ENCODE results near the gene PCYT2. TPM values are rescaled to one million over a fixed set of nuclear protein-coding genes. Genes with fewer than 3 reads are reported as not detected.
A peak's percentile ranks its signal among the peaks of the same experiment; 100 is the strongest.

The PCYT2 gene
- total and polyA plus RNA-seq, 2 donors, result 19.4 to 37.4 TPM

DNA sequence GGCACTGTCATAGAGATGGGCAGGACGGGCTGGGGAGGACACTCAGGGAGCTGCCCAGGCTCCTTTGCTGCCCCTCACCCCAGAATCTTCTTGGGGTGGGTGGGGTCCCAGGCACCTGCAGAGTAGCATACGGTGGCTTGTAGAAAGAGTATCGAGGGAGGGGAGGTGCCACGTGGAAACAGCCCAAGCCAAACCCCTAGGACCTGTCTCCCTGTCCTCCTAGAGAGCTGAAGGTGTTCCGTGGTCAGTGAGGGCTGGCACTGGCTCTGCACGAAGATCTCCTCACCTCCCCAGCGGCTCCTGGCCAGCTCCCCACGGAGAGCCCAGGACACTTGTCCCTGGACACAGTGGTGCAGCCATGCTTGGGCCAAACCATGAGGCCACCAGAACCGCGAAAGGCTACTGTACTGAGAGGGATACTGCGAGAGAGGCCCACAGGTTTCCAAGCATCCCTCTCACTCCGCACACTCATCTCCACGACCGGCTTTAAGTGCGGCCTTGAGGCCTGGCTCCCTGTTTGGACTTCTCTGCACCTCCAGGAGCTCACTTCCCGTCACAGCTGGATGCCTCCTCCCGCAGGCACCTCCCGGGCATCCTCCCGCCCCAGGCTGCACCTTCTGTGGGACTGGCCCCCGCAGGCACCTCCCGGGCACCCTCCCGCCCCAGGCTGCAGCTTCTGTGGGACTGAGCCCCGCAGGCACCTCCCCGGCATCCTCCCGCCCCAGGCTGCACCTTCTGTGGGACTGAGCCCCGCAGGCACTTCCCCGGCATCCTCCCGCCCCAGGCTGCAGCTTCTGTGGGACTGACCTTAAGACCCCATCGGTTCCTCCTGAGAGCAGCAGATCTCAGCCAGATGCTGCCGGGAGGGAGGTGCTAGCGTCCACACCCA lies 18.3 kb upstream of the PCYT2 start:
- Histone ChIP-seq H3K27ac (ENCODE audit: low read depth in 1 of 2, low read length in 1 of 2) (no peak overlapping the region), H3K9me3 (ENCODE audit: control insufficient read depth in 2 of 2, insufficient read depth in 1 of 2, low read length in 1 of 2) (peaks cover 0 to 8% of the 10 kb centered on the region in 2 donors), H3K36me3 (ENCODE audit: control insufficient read depth in 2 of 2, insufficient read depth in 2 of 2, low read length in 1 of 2) (no peaks in the 10 kb centered on the region), H3K27me3 (ENCODE audit: control insufficient read depth in 2 of 2, insufficient read depth in 1 of 2, low read length in 1 of 2) (peaks cover 20 to 47% of the 10 kb centered on the region in 2 donors), H3K4me1 (ENCODE audit: control insufficient read depth in 2 of 2, insufficient read depth in 2 of 2, low read length in 2 of 2) (peaks cover 24 to 44% of the 10 kb centered on the region in 2 donors), H3K4me3 (ENCODE audit: low read length in 2 of 2) (peak overlapping the region in 1 of 2 donors; percentile 27)
- DNase-seq (ENCODE audit: low read depth in 6 of 9, low spot score in 9 of 9), result no peak
- 94% methylated on average over 31 of the region's 31 CpGs for WGBS

GRCh38 chr17:81928544-81929252 lies 17.5 kb upstream of the PCYT2 start:
- no peaks in the 10 kb centered on the region for H3K36me3 ChIP-seq (ENCODE audit: control insufficient read depth in 2 of 2, insufficient read depth in 2 of 2, low read length in 1 of 2)
- 24% methylated on average over 44 of the region's 44 CpGs for WGBS
- DNase-seq (ENCODE audit: low read depth in 6 of 9, low spot score in 9 of 9), result no peak
- peak overlapping the region; percentile 27 to 92 for H3K4me3 ChIP-seq (ENCODE audit: low read length in 2 of 2)
- peaks cover 31 to 52% of the 10 kb centered on the region in 2 donors for H3K4me1 ChIP-seq (ENCODE audit: control insufficient read depth in 2 of 2, insufficient read depth in 2 of 2, low read length in 2 of 2)
- H3K27me3 ChIP-seq (ENCODE audit: control insufficient read depth in 2 of 2, insufficient read depth in 1 of 2, low read length in 1 of 2), result peaks cover 20 to 52% of the 10 kb centered on the region in 2 donors
- no peak overlapping the region for H3K27ac ChIP-seq (ENCODE audit: low read depth in 1 of 2, low read length in 1 of 2)
- peaks cover 0 to 8% of the 10 kb centered on the region in 2 donors for H3K9me3 ChIP-seq (ENCODE audit: control insufficient read depth in 2 of 2, insufficient read depth in 1 of 2, low read length in 1 of 2)

- Histone ChIP-seq H3K27me3 (ENCODE audit: control insufficient read depth in 2 of 2, insufficient read depth in 1 of 2, low read length in 1 of 2) (peaks cover 20 to 55% of the 10 kb centered on the region in 2 donors), H3K4me1 (ENCODE audit: control insufficient read depth in 2 of 2, insufficient read depth in 2 of 2, low read length in 2 of 2) (peaks cover 35 to 54% of the 10 kb centered on the region in 2 donors)
- peak; percentile 65 to 97 (median 91) for DNase-seq (ENCODE audit: low read depth in 6 of 9, low spot score in 9 of 9)
Measured at GRCh38 chr17:81927653-81928543, 16.7 kb upstream of the PCYT2 start, which contains the start of gene MAFG. TSS of gene MAFG (minus strand) at chr17:81927735. CDS start at chr17:81923185, 4,550 bp downstream.

DNA sequence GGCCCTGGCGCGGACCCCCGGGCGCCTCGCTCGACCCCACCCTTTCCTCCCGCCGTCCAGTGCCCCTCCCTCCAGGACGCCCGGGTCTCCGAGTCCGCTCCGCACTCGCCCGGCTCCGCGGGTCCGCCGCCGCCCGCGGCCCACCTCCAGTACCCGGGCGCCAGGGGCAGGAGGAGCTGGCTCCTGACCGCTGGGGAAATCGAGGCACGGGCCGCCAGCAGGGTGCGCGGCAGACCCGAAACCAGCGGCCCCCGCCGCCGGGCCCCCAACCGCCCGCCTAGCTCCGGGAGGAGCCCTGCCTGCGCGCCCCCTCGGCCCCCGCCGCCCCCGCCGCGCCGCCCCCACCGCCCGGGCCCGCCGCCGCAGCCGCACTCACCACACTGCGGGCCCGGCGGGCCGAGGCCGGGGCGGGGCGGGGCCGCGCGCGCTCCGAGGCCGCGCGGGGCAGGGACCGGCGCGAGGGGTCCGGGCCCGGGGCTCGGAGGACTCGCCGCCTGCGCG lies 16.0 kb upstream of the PCYT2 start:
- peaks cover 20 to 51% of the 10 kb centered on the region in 2 donors for H3K27me3 ChIP-seq (ENCODE audit: control insufficient read depth in 2 of 2, insufficient read depth in 1 of 2, low read length in 1 of 2)
- H3K4me3 ChIP-seq (ENCODE audit: low read length in 2 of 2), result peak overlapping the region; percentile 59 to 92
- peak overlapping the region in 1 of 2 donors; percentile 76 for H3K27ac ChIP-seq (ENCODE audit: low read depth in 1 of 2, low read length in 1 of 2)
- H3K9me3 ChIP-seq (ENCODE audit: control insufficient read depth in 2 of 2, insufficient read depth in 1 of 2, low read length in 1 of 2), result peaks cover 0 to 8% of the 10 kb centered on the region in 2 donors
- peak in 1 of 9 donors; percentile 28 for DNase-seq (ENCODE audit: low read depth in 6 of 9, low spot score in 9 of 9)
- peaks cover 4 to 7% of the 10 kb centered on the region in 2 donors for H3K36me3 ChIP-seq (ENCODE audit: control insufficient read depth in 2 of 2, insufficient read depth in 2 of 2, low read length in 1 of 2)
- under 1% methylated on average over 78 of the region's 78 CpGs for WGBS
- H3K4me1 ChIP-seq (ENCODE audit: control insufficient read depth in 2 of 2, insufficient read depth in 2 of 2, low read length in 2 of 2), result peaks cover 35 to 54% of the 10 kb centered on the region in 2 donors

More at GRCh38 chr17:81927653-81928543, 16.7 kb upstream of the PCYT2 start, which contains the start of gene MAFG:
- H3K4me3 ChIP-seq (ENCODE audit: low read length in 2 of 2), result peak within 1 kb of the TSS; percentile 59 to 92
- H3K9me3 ChIP-seq (ENCODE audit: control insufficient read depth in 2 of 2, insufficient read depth in 1 of 2, low read length in 1 of 2), result peaks cover 0 to 8% of the 10 kb centered on the region in 2 donors
- peak within 1 kb of the TSS; percentile 76 to 78 for H3K27ac ChIP-seq (ENCODE audit: low read depth in 1 of 2, low read length in 1 of 2)
- H3K36me3 ChIP-seq (ENCODE audit: control insufficient read depth in 2 of 2, insufficient read depth in 2 of 2, low read length in 1 of 2), result peaks cover under 1% of the 10 kb centered on the region in 2 donors
- 1% methylated on average over 98 of the region's 98 CpGs for WGBS

DNA sequence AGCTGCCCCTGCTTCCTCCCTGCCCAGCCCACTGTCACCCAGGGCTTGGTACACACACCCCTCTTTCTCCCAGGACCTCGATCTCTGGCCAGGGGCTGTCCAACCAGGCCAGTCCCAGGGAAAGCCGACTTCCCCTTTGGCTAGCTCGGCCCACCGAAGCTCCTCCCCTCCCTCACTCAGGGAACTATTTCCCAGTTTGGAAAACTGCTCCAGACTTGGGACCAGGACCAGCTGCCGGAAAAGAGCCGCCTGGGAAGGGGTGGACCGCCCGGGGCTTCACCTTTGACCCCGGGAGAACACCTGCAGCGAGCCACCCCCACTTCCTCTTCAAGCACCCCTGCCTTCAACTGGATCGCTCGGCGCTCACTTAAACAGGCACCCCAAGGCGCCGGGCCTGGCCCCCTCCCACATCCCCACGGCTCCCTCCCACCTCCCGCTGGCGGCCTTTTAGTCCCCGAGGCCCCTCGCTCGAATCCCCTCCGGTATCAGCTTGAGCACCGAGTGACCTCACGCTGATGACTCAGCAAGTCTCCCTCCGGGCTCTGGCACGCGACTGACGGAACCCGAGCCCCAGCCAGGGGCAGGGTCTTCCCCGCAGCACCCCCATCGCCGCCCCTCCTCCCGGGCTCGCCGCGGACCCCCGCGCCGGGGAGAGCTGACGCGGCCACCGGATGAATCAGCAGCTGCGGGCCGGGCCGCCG lies 15.4 kb upstream of the PCYT2 start:
- Histone ChIP-seq H3K27ac (ENCODE audit: low read depth in 1 of 2, low read length in 1 of 2) (peak overlapping the region; percentile 76 to 78), H3K4me1 (ENCODE audit: control insufficient read depth in 2 of 2, insufficient read depth in 2 of 2, low read length in 2 of 2) (peaks cover 35 to 54% of the 10 kb centered on the region in 2 donors), H3K4me3 (ENCODE audit: low read length in 2 of 2) (peak overlapping the region; percentile 59 to 92), H3K36me3 (ENCODE audit: control insufficient read depth in 2 of 2, insufficient read depth in 2 of 2, low read length in 1 of 2) (peaks cover 9 to 12% of the 10 kb centered on the region in 2 donors), H3K27me3 (ENCODE audit: control insufficient read depth in 2 of 2, insufficient read depth in 1 of 2, low read length in 1 of 2) (peaks cover 20 to 47% of the 10 kb centered on the region in 2 donors), H3K9me3 (ENCODE audit: control insufficient read depth in 2 of 2, insufficient read depth in 1 of 2, low read length in 1 of 2) (peaks cover 0 to 8% of the 10 kb centered on the region in 2 donors)
- peak in 4 of 9 donors; percentile 54 to 79 (median 64) for DNase-seq (ENCODE audit: low read depth in 6 of 9, low spot score in 9 of 9)
- 1% methylated on average over 46 of the region's 46 CpGs for WGBS

DNA sequence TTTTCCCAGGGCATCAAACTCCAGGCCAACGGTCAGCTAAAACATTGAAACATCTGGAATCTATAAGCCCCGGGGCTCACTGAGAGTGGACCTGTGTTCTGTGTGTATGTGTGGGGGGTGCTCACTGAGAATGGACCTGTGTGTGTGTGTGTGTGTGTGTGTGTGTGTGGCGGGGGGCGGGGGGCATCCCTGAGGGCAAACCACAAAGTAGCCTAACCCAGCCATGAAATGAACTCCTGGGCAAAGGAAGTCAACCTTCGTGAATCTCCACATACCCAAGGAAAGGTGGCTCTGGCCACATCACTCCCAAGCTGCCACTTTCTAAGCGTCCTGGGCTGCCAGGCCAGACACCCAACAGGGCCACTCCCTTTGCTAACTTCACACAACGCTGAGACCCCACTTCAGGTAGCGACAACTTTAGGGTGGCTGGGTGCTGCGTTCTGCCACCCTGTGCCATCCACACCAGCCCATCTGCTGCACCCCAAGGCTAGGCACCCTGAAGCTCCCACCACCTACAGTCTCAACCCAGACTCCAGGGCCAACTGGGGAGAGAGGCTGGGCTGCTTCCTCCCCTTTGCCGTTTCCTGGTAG lies 14.8 kb upstream of the PCYT2 start:
- peak in 1 of 9 donors; percentile 35 for DNase-seq (ENCODE audit: low read depth in 6 of 9, low spot score in 9 of 9)

DNA sequence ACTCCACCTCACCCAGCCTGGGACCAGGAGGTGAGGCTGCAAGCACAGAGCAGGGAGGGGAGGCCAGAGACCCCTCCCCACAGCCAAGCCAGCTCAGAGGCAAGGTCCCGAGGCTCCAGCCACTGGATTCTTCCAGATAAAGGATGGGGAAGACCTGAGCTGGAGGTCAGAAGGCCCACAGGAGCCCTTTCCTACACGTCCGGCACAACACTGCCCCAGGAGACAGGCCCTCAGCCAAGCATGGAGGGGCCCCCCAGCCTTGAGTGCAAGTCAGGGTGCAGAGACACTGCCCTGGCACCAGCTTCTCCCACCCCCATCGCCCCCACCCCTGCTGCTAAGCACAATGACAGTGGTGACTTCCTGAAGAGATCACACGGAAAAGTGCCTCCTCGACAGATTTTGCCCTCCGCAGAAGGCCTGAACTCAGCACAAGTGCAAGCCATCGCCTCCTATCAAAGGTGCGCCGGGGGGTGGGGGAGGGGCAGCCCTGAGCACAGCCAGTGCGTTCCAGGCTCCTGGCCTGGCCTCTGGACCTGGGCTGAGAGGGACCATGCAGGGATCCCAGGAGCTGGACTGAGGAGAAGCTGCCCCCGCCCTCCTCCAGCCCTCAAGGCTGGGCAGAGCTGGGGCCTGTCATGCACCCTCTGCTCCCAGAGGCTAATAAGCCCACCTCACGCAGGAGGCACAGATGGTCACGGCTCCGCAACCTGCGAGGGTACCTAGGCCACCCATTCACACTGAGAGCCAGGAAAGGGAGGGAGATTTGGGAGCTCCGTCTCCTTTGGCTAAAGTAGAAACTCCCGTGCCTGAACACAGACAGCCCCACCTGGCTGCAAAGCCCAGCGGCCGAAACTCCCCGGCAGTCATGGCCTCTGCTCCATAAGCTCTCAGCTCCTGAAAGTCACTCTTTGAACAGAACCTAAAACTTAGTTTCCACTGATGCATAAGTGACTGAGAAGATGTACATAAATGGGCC lies 13.6 kb upstream of the PCYT2 start:
- Histone ChIP-seq H3K4me1 (ENCODE audit: control insufficient read depth in 2 of 2, insufficient read depth in 2 of 2, low read length in 2 of 2) (peaks cover 35 to 46% of the 10 kb centered on the region in 2 donors), H3K27ac (ENCODE audit: low read depth in 1 of 2, low read length in 1 of 2) (peak overlapping the region in 1 of 2 donors; percentile 15), H3K4me3 (ENCODE audit: low read length in 2 of 2) (no peak overlapping the region), H3K9me3 (ENCODE audit: control insufficient read depth in 2 of 2, insufficient read depth in 1 of 2, low read length in 1 of 2) (peaks cover 0 to 8% of the 10 kb centered on the region in 2 donors), H3K27me3 (ENCODE audit: control insufficient read depth in 2 of 2, insufficient read depth in 1 of 2, low read length in 1 of 2) (peaks cover 20 to 30% of the 10 kb centered on the region in 2 donors), H3K36me3 (ENCODE audit: control insufficient read depth in 2 of 2, insufficient read depth in 2 of 2, low read length in 1 of 2) (peaks cover 14 to 21% of the 10 kb centered on the region in 2 donors)
- DNase-seq (ENCODE audit: low read depth in 6 of 9, low spot score in 9 of 9), result peak in 3 of 9 donors; percentile 44 to 69 (median 57)
- 70% methylated on average over 21 of the region's 21 CpGs for WGBS

More for the DNA sequence above, 14.8 kb upstream of the PCYT2 start:
- Histone ChIP-seq H3K27ac (ENCODE audit: low read depth in 1 of 2, low read length in 1 of 2) (peak overlapping the region; percentile 76 to 78), H3K4me1 (ENCODE audit: control insufficient read depth in 2 of 2, insufficient read depth in 2 of 2, low read length in 2 of 2) (peaks cover 35 to 52% of the 10 kb centered on the region in 2 donors), H3K9me3 (ENCODE audit: control insufficient read depth in 2 of 2, insufficient read depth in 1 of 2, low read length in 1 of 2) (peaks cover 0 to 8% of the 10 kb centered on the region in 2 donors), H3K36me3 (ENCODE audit: control insufficient read depth in 2 of 2, insufficient read depth in 2 of 2, low read length in 1 of 2) (peaks cover 9 to 16% of the 10 kb centered on the region in 2 donors), H3K4me3 (ENCODE audit: low read length in 2 of 2) (peak overlapping the region; percentile 59 to 92), H3K27me3 (ENCODE audit: control insufficient read depth in 2 of 2, insufficient read depth in 1 of 2, low read length in 1 of 2) (peaks cover 20 to 41% of the 10 kb centered on the region in 2 donors)
- 78% methylated on average over 10 of the region's 10 CpGs for WGBS
